Hematopoietic multipotent progenitor cell (in vitro differentiated cells): ENCODE measurements around the gene SGCG. TPM values are rescaled to one million over a fixed set of nuclear protein-coding genes. Genes with fewer than 3 reads are reported as not detected.
"Not testable (repeated sequence)": the region's sequence is repeated elsewhere in the genome, so short reads cannot be mapped to it uniquely, and the experiment has no call there.

Experiments used
- DNase-seq, 3 donors: peaks; one replicate each; pipeline ENCODE4 v3.0.0-alpha.2; 2011 to 2015; ENCODE audit warnings: low read depth in 2 of 3, low spot score in 2 of 3
- total RNA-seq: library from RNA; depleted of rRNA; stranded (reverse); fragments of >200 nt; gene quantifications from one replicate; pipeline ENCODE4 v1.2.3, GENCODE V29; 2012

The SGCG gene, protein sequence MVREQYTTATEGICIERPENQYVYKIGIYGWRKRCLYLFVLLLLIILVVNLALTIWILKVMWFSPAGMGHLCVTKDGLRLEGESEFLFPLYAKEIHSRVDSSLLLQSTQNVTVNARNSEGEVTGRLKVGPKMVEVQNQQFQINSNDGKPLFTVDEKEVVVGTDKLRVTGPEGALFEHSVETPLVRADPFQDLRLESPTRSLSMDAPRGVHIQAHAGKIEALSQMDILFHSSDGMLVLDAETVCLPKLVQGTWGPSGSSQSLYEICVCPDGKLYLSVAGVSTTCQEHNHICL
- total RNA-seq = not detected

DNA sequence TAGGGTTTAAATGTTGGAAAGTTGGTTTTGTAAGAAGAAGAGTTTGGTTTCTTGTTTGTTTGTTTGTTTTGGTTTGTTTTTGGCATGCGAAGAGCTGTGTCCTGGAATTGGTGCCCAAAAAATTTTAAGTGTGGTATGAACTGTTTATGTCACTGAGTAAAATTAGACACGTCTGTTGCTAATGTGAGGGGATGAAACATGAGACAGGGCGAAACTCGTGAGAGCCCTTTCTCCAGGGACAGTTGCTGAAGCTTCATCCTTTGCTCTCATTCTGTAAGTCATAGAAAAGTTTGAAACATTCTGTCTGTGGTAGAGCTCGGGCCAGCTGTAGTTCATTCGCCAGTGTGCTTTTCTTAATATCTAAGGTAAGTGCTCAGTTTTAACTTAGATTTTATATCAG lies at the start of gene SGCG:
TSS of gene SGCG (plus strand) at position 269 of the 400 bp plus-strand sequence. CDS start 22,716 bp downstream, outside the sequence.
- no peak for DNase-seq

GRCh38 chr13:23134542-23134941 lies 46.2 kb upstream of the SGCG start:
- DNase-seq = no peak

GRCh38 chr13:23140492-23140891 lies 40.3 kb upstream of the SGCG start:
- no peak for DNase-seq

DNA sequence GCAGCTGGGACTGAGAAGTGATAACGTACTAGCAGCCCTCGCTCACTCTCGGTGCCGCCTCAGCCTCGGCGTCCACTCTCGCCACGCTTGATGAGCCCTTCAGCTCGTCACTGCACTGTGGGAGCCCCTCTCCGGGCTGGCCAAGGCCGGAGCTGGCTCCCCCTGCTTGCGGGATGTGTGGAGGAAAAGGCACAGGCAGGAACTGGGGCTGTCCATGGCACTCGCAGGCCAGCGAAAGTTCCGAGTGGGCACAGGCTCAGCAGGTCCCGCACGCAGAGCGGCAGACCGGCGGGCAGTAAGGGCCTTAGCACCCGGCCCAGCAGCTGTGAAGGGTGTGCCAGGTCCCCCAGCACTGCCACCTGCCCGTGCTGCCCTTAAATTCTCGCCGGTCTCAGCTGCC lies 38.8 kb upstream of the SGCG start:
- no peak for DNase-seq

DNA sequence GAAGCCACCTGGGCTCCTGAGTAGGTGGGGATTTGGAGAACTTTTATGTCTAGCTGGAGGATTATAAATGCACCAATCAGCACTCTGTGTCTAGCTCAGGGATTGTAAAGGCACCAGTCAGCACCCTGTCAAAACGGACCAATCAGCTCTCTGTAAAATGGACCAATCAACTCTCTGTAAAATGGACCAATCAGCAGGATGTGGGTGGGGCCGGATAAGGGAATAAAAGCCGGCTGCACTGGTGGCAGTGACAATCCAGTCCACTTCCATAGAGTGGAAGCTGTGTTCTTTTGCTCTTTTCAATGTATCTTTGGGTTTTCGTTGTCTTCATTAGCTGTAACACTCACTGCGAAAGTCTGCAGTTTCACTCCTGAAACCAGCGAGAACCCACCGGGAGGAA lies 38.2 kb upstream of the SGCG start:
- DNase-seq = not testable (repeated sequence)

- no peak for DNase-seq
Measured at GRCh38 chr13:23144431-23144830, 36.3 kb upstream of the SGCG start.

- DNase-seq = no peak
Measured at GRCh38 chr13:23146006-23146405, 34.8 kb upstream of the SGCG start.

- peak in 2 of 3 donors; percentile 13 to 64 for DNase-seq
Measured at GRCh38 chr13:23146811-23147625, 33.8 kb upstream of the SGCG start.

GRCh38 chr13:23147827-23148226 lies 33.0 kb upstream of the SGCG start:
- no peak for DNase-seq

DNA sequence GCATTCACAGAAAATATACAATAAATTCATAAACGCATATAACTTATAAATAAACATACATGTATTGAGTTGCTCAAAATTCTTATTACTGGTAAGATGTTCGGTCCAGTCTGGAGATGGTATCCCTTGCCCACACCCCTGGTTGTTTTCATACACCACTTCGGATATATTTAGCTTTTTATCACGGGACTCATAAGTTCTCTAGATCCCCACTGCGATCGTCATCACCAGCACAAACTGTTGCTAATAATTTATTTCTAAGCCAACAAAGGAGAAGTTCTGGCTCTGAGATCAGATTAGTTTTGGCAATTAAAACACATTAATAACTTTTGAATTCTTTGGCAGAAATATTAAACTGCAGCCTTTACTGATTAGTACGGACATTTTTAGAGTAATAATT lies 23.0 kb upstream of the SGCG start:
- DNase-seq = no peak

DNA sequence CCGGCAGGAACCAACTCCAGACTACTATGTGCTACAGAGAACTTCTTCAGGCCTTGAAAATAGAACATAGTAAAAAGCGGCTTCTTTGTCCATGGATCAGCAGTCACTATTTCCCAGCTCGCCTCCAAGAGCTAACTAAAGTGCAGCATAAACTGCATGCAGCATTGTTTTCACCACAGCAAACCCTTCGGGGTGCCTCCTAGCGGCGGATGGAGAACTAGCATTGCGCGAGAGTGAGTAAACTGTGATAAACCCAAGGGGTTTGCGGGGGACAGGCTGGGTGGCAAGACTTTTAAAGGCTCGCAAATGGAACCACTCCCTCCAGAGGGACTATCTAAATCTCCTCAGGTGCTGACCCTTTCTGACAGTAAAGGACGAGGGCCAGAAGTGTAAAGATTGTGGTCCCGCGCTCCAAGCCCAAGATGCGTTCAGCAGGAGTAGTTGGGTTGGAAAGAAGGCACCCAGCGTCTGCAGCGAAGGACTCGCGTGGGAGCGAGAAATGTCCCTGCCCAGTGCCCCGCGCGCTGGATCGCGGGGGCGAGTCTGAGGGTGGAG lies 21.5 kb upstream of the SGCG start:
- peak in 2 of 3 donors; percentile 27 to 66 for DNase-seq

- DNase-seq = no peak
Measured at GRCh38 chr13:23159760-23160637, 20.8 kb upstream of the SGCG start.

GRCh38 chr13:23160638-23161480 lies 19.9 kb upstream of the SGCG start:
- DNase-seq = peak in 1 of 3 donors; percentile 46

GRCh38 chr13:23161481-23161825 lies 19.3 kb upstream of the SGCG start:
- DNase-seq = no peak

DNA sequence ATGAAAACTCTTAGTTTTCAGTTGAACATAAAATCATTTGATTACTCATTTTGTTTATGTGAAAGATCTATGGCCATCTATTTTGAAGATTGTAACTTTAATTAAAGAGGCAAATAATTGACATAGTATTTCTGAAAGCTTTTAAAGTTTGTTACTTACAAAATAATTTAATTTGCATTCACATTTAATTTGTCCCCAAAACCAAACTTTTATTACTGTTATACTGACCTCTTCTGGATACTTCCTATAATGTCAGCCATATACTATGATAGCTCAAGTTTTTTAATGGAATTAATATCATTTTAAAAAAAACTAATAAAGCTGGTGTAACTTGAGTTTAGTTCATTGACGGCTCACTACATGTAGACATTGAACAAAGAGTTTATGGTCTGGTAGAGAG lies 4.9 kb upstream of the SGCG start:
- peak in 1 of 3 donors; percentile 10 for DNase-seq

DNA sequence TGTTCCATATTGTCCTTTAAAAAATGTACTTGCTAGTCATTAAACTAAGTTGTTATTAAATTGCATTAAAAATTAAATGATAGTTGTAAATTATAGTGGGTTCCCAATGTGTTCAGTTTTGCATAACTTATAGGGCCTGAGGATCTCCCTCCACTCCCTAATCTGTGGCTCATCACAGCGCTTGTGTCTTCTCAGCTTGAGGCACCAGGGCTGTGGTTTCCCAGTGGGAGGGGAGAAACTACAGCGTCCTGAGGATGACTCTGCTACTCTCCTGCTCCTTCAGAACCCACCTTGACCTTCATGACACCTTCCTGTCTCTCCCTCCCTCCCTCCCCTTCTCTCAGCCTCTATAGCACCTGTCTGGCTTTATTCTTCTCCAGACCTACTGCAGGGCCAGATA lies 1.4 kb downstream of the SGCG start:
- no peak for DNase-seq

GRCh38 chr13:23183292-23183691 lies 2.5 kb downstream of the SGCG start:
- DNase-seq = no peak

- no peak for DNase-seq
Measured at GRCh38 chr13:23185542-23185941, 4.8 kb downstream of the SGCG start.

GRCh38 chr13:23201870-23202269 lies 21.1 kb downstream of the SGCG start:
- no peak for DNase-seq

GRCh38 chr13:23202383-23202782 lies 21.6 kb downstream of the SGCG start:
- no peak for DNase-seq
